Stimulated activated effector memory CD8-positive, alpha-beta T cell treated with anti-CD3 and anti-CD28 coated beads, Interleukin-12 subunit alpha, Interleukin-12 subunit beta, amount 100 ng/mL, for 72 hours (primary cell): Measurements from ENCODE around the gene TAGLN2.
A peak's percentile ranks its signal among the peaks of the same experiment; 100 is the strongest.

ENCODE experiments used
- ATAC-seq: fragments of 150-1000 bp; cut with Tn5 transposase; 2 replicates; pipeline ENCODE4 v1.10.0; 2021
- DNase-seq, 2 donors: peaks; one replicate each; pipeline ENCODE4 v3.0.0; 2021 to 2022; ENCODE audit warnings: low spot score in 2 of 2
- H3K27ac Mint-ChIP-seq: one replicate; pipeline ENCODE4 v1.8.0; 2022; ENCODE audit warnings: mild to moderate bottlenecking, mixed read lengths
- H3K36me3 Mint-ChIP-seq: one replicate; pipeline ENCODE4 v1.8.0; 2022; ENCODE audit warnings: mild to moderate bottlenecking, mixed read lengths
- H3K4me1 Mint-ChIP-seq: one replicate; pipeline ENCODE4 v1.8.0; 2022; ENCODE audit warnings: mixed read lengths
- H3K4me3 Mint-ChIP-seq: one replicate; pipeline ENCODE4 v1.8.0; 2022; ENCODE audit warnings: mild to moderate bottlenecking, mixed read lengths
- H3K9me3 Mint-ChIP-seq: one replicate; pipeline ENCODE4 v1.8.0; 2022; ENCODE audit warnings: mixed read lengths

TAGLN2 gene

GRCh38 chr1:159932296-159933285 lies 7.3 kb upstream of the TAGLN2 start:
- H3K27ac Mint-ChIP-seq = peak overlapping the region; percentile 5
- peaks cover 22% of the 10 kb centered on the region for H3K4me1 Mint-ChIP-seq
- H3K36me3 Mint-ChIP-seq = peaks cover 11% of the 10 kb centered on the region
- no peak for DNase-seq
- no peak overlapping the region for H3K4me3 Mint-ChIP-seq
- ATAC-seq = peak; percentile 22
- H3K9me3 Mint-ChIP-seq = no peaks in the 10 kb centered on the region

- Mint-ChIP-seq H3K4me3 (no peak overlapping the region), H3K4me1 (peaks cover 26% of the 10 kb centered on the region), H3K9me3 (no peaks in the 10 kb centered on the region), H3K27ac (no peak overlapping the region), H3K36me3 (peaks cover 11% of the 10 kb centered on the region)
- DNase-seq (no peak), ATAC-seq (no peak)
Observed at GRCh38 chr1:159931795-159932173, 6.5 kb upstream of the TAGLN2 start.

DNA sequence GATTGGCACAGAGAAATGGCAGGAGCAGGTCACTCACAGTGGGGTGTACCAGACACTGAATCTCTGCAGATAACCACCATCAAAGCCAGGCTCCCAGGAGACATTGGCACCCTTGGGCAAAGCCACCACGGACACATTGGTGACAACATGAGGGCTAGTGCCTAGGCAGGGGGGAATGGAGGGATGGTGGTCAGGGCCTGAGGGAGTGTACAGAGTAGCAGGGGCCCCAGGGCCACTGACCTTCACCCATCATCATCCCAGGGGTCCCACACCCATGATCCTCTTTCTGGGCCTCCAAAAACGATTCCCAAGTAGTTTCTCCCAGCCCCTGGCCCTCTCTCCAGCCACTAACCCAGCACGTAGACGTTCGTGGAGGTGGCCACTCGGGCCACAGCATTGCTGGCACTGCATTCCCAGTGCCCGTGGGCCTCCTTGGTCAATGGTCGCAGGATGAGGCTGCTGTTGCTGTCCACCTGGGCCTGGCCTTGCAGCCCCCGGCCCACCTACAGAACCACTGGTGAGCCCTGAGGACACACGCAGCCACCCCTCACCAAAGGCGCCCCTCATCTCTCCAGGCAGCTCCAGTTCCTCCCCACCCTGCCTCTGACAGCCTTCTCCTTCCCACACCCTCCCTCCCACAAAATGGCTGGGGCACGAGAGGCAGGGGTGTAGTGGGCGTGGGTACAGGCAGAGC lies 5.9 kb upstream of the TAGLN2 start:
- DNase-seq (no peak), ATAC-seq (no peak)
- Mint-ChIP-seq H3K36me3 (peaks cover 14% of the 10 kb centered on the region), H3K4me3 (no peak overlapping the region), H3K4me1 (peaks cover 27% of the 10 kb centered on the region), H3K9me3 (no peaks in the 10 kb centered on the region), H3K27ac (peak overlapping the region; percentile 8)

GRCh38 chr1:159930634-159931033 lies 5.3 kb upstream of the TAGLN2 start:
- no peak for DNase-seq
- ATAC-seq = no peak
- Mint-ChIP-seq H3K36me3 (peaks cover 18% of the 10 kb centered on the region), H3K4me3 (no peak overlapping the region), H3K4me1 (peaks cover 31% of the 10 kb centered on the region), H3K27ac (peak overlapping the region; percentile 8), H3K9me3 (no peaks in the 10 kb centered on the region)

GRCh38 chr1:159930216-159930615 lies 4.9 kb upstream of the TAGLN2 start:
- DNase-seq = no peak
- Mint-ChIP-seq H3K9me3 (no peaks in the 10 kb centered on the region), H3K36me3 (peaks cover 22% of the 10 kb centered on the region), H3K4me3 (no peak overlapping the region), H3K27ac (peak overlapping the region; percentile 8), H3K4me1 (peaks cover 35% of the 10 kb centered on the region)
- ATAC-seq = no peak

- Mint-ChIP-seq H3K27ac (peak overlapping the region; percentile 63), H3K4me1 (peaks cover 38% of the 10 kb centered on the region), H3K36me3 (peaks cover 30% of the 10 kb centered on the region), H3K4me3 (peak overlapping the region; percentile 4), H3K9me3 (no peaks in the 10 kb centered on the region)
- DNase-seq (no peak), ATAC-seq (no peak)
Observed at GRCh38 chr1:159929155-159930051, 4.1 kb upstream of the TAGLN2 start.

- DNase-seq (no peak), ATAC-seq (no peak)
- peak overlapping the region; percentile 63 for H3K27ac Mint-ChIP-seq
Observed at GRCh38 chr1:159928491-159929050, 3.3 kb upstream of the TAGLN2 start.

GRCh38 chr1:159927849-159928431 lies 2.6 kb upstream of the TAGLN2 start:
- Mint-ChIP-seq H3K4me3 (no peak overlapping the region), H3K4me1 (peaks cover 47% of the 10 kb centered on the region), H3K36me3 (peaks cover 45% of the 10 kb centered on the region), H3K9me3 (no peaks in the 10 kb centered on the region), H3K27ac (no peak overlapping the region)
- ATAC-seq (no peak), DNase-seq (no peak)

More at GRCh38 chr1:159928491-159929050, 3.3 kb upstream of the TAGLN2 start:
- peaks cover 38% of the 10 kb centered on the region for H3K36me3 Mint-ChIP-seq
- H3K9me3 Mint-ChIP-seq = no peaks in the 10 kb centered on the region
- H3K4me3 Mint-ChIP-seq = peak overlapping the region; percentile 4
- H3K4me1 Mint-ChIP-seq = peaks cover 45% of the 10 kb centered on the region

- Mint-ChIP-seq H3K9me3 (no peaks in the 10 kb centered on the region), H3K27ac (no peak overlapping the region), H3K36me3 (peaks cover 51% of the 10 kb centered on the region), H3K4me1 (peaks cover 49% of the 10 kb centered on the region), H3K4me3 (no peak overlapping the region)
- DNase-seq (no peak), ATAC-seq (no peak)
Observed at GRCh38 chr1:159927211-159927848, 2.0 kb upstream of the TAGLN2 start.

DNA sequence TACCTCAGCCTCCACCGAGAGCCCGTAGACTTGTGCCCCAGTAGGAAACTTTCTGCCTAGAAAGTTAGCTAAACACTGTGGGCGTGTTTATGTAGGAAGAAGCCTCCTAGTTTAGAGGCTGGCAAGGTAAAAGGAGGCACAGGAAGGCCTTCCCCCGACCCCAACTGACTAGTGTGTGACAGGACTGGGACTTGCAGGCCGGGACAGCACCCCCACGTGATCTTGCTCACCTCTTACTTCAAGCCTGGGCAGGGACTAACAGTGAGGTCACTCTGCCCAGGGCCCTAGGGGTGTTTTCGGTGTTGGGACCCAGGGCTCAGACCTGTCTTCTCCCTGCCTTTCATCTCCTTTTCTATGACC lies 392 bp upstream of the TAGLN2 start:
- H3K9me3 Mint-ChIP-seq = no peaks in the 10 kb centered on the region
- ATAC-seq (peak; percentile 46), DNase-seq (no peak)
- peaks cover 66% of the 10 kb centered on the region for H3K4me1 Mint-ChIP-seq
- H3K4me3 Mint-ChIP-seq = peak overlapping the region; percentile 97
- peak overlapping the region; percentile 100 for H3K27ac Mint-ChIP-seq
- peaks cover 61% of the 10 kb centered on the region for H3K36me3 Mint-ChIP-seq

DNA sequence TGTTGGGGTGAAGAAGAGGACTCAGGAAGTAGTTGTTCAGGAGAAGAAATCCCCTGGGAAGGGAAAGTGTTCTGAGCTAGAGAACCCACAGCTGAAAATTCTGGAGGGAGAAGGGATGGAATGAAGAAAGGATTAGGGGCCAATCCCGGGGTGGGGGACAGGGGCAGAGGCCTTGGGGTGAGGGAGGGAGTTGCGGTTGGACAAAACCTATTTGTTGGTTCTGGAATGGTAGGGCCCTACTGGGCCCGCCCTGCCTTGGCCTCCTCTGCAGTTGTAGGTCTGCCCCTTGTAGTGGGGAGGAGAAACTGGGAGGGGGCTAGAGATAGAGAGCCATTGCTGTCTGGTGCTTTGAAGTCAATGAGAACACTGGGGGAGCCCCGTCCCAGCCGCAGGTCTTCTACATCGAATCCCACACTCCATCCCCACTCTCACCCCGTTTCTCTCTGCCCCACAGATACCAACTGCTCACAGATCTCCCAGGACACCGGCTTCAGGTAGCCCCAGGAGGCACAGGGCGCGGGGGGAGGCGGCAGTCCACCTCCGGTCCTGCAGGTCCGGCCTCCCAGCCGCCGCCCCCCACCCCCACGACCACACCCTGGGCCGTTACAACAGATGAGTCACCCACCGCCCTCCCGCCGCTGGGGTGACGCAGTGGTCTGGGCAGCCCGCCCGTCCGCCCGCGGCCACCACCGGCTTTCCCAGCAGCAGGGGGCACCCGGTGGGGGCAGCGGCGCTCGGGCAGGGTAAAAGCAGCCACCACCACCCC lies 1.1 kb downstream of the TAGLN2 start:
- H3K4me3 Mint-ChIP-seq = peak overlapping the region; percentile 97
- no peaks in the 10 kb centered on the region for H3K9me3 Mint-ChIP-seq
- DNase-seq (peak; percentile 61 to 91), ATAC-seq (peak; percentile 43)
- peaks cover 79% of the 10 kb centered on the region for H3K4me1 Mint-ChIP-seq
- H3K36me3 Mint-ChIP-seq = peaks cover 71% of the 10 kb centered on the region
- H3K27ac Mint-ChIP-seq = peak overlapping the region; percentile 100

GRCh38 chr1:159923203-159924024 lies 1.9 kb downstream of the TAGLN2 start:
- Mint-ChIP-seq H3K4me1 (peaks cover 78% of the 10 kb centered on the region), H3K36me3 (peaks cover 79% of the 10 kb centered on the region), H3K9me3 (no peaks in the 10 kb centered on the region), H3K27ac (peak overlapping the region; percentile 100), H3K4me3 (peak overlapping the region; percentile 97)
- peak; percentile 57 to 91 for DNase-seq
- ATAC-seq = peak; percentile 56
